NOMO-1 treated with dmso at 0.1 percent for 144 hours (cell line): ENCODE measurements around the gene RFTN1.

Experiments used
- DNase-seq: peaks from one replicate; lab custom pipeline; 2025; ENCODE audit not compliant: unreplicated experiment; lab: John Stamatoyannopoulos, UW

RFTN1 gene

GRCh38 chr3:16412192-16412800 lies 101.2 kb downstream of the RFTN1 start:
- no peak for DNase-seq

DNA sequence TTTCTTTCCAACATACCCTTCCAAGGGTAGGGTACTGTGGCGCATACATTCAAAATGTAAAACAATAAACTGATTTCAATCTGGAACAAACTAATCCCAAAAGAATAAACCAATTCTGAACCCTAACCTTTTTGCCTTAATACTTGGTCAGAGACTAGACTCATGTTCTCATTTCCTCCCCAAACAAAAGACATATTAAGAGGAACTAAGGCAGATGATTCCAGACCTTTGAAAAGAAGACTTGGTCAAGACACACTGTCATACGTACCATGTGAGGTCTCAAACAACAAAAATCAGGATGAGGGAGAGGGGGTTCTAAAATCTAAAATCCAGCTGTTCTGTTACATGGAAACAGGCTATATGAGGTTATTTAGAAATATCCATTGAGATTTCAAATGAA lies 102.1 kb downstream of the RFTN1 start:
- no peak for DNase-seq

DNA sequence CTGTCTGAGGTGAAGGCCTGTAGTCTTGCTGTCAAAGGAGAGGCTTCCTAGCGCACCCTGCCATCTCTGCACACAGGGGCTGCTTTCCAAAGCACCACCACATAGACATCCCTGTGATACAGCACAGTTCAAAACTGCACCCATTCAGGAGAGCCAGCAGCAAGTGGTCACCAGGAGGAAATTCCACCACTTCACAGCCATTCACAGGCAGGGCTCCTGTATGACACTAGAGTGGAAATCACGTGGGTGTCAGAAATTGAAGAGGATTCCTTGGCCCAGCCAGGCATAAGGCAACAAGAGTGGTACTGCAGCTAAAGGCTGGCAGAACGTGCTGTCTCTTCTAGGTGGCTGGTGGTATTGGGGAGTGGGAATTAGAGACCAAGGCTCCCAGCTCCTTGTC lies 102.8 kb downstream of the RFTN1 start:
- no peak for DNase-seq

GRCh38 chr3:16409032-16409431 lies 104.5 kb downstream of the RFTN1 start:
- DNase-seq: no peak

DNA sequence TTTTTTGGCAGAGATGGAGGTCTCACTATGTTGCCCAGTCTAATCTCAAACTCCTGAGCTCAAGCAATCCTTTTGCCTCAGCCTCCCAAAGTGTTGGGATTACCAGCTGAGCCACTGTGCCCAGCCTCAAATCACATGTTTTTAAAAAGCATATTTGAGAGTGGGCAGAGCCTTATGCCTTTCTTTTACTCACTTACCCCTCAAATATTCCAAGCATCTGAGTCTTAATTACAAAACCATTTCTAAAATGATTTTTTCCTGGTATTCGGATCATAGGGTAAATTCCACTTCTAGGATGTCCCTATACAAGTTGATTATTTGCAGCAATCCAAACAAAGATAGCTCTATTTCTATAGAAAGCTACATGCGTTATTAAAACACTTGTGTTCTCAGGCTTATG lies 106.1 kb downstream of the RFTN1 start:
- DNase-seq: no peak

- DNase-seq: no peak
These were observed 106.9 kb downstream of the RFTN1 start for GRCh38 chr3:16406579-16406978.

- no peak for DNase-seq
These were observed 107.3 kb downstream of the RFTN1 start for GRCh38 chr3:16406166-16406565.

DNA sequence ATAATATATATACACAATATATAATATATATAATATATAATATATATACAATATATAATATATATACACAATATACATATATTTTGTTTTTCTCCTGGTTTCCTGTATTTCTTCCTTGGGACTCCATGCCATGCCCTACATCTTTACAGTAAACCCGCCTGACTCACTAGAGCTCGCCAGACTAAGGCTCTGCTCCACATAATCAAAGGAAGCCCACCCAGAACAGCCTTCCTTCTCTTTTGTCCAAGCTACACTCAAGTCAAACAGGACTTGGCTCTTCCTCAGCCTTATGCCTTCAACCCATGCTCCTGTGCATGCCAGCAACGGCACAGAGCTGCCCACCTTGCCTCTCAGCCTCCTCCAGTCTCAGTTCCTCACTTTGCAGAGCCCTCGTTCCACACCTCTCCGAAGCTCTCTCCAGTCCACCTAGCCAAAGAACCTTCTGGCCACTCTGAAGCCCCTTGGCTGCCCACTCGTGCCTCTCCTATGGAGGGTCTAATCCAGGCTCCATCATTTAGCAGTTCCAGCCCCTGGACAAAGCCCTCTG lies 109.1 kb downstream of the RFTN1 start:
- DNase-seq: no peak

GRCh38 chr3:16402451-16402850 lies 111.0 kb downstream of the RFTN1 start:
- no peak for DNase-seq

DNA sequence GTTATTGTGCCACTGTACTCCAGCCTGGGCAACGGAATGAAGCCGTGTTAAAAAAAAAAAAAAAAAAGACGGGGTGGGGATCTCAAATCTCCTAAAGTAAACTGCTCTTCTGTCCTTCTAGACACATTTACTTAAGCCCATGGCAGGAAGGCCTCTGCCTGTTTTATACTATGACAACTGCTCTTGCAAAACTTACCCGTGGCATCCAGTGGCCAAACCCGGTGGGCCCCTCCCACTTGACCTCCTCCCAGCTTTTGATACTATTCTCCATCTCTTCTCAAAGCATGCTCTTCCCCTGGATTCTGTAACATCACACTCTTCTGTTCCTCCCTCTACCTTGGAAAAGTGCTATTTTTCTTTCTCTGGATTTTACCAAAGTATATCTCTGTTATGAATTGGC lies 112.2 kb downstream of the RFTN1 start:
- DNase-seq: no peak

- no peak for DNase-seq
These were observed 113.2 kb downstream of the RFTN1 start for GRCh38 chr3:16400106-16400931.

- DNase-seq: no peak
These were observed 114.0 kb downstream of the RFTN1 start for GRCh38 chr3:16399473-16399872.

- DNase-seq: no peak
These were observed 114.9 kb downstream of the RFTN1 start for GRCh38 chr3:16398648-16399047.

DNA sequence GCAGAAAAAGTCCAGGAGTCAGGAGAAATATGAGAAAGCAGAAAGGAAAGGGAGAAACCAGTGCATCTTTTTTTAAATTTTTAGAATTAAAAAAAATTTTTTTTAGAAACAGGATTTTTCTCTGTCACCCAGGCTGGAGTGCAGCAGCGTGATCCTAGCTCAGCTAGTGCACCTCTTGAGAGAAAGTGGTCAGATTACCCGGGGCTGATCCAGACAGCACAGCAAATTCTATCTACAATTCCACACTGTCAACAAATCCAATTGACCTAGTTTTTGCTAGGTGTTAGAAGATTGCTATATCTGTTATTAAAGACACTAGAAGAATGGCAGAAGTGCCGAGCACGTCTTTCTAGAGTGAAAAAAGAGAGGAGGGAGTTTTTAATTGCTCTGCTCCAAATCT lies 117.3 kb downstream of the RFTN1 start:
- DNase-seq: no peak

- DNase-seq: no peak
These were observed 118.3 kb downstream of the RFTN1 start for GRCh38 chr3:16395212-16395611.

- DNase-seq: no peak
These were observed 118.9 kb downstream of the RFTN1 start for GRCh38 chr3:16394639-16395038.

- no peak for DNase-seq
These were observed 120.8 kb downstream of the RFTN1 start for GRCh38 chr3:16392717-16393116.

- no peak for DNase-seq
These were observed 121.4 kb downstream of the RFTN1 start for GRCh38 chr3:16392065-16392464.

DNA sequence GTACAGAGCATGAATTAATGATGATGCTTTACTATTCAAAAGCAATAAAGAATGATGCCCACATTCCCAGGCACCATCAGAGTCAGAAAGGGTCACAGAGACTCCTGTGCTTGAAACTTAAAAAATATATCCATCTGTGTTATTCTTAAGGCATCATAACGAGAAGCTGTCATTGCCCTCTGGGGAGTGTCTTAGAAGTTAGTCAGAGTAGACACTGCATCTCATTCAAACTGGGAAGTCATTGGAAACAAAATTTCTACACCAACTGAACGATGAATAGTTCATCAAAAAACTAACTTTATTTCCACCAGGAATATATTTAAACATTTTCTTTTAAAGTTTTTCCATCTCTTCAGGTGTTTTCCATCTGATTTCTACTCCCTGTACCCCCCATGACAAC lies 122.9 kb downstream of the RFTN1 start:
- DNase-seq: no peak

DNA sequence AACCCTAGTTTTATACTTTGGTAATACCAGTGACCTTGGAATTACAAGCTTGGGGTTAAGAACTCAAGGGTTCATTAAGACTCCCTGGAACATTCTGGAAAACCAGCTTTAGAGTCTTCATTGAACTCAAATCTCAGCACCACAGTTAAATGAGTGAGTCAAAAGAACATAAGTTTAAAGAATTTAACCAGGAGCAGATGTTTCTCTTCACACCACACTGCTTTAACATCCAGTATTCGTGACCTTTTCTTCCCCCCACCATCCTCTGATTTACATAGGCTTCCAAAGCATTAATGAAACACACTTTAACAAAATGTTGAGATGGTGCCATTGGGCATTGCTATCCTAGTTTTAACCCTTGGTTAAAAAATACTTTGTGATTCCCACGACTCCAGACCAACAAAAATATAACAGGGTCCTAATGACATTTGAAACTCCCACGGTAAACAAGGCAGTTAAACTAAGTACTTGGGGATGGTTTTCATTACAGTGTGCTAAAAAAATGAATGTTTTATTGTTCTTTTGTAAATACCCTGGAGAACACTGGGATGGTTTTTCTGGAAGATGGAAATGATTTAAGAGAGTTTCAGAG lies 124.6 kb downstream of the RFTN1 start:
- no peak for DNase-seq

DNA sequence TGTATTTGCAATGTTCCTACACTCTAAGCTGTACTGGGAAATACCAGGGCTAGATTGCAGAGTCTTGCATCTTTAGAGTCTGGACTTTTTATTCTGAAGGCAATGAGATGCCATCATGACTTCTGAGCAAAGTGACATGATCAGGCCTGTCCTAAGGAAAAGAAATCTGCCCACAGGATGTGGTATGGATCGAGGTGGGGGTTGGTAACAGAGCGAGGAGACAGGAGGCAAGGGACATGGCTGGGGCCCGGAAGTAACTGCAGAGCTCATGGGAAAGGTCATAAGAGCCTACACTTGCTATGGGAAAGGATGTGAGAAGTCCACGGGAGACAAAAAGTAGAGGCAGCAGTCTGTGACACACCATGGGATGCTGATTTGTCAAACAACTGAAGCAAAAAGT lies 126.9 kb downstream of the RFTN1 start:
- no peak for DNase-seq

DNA sequence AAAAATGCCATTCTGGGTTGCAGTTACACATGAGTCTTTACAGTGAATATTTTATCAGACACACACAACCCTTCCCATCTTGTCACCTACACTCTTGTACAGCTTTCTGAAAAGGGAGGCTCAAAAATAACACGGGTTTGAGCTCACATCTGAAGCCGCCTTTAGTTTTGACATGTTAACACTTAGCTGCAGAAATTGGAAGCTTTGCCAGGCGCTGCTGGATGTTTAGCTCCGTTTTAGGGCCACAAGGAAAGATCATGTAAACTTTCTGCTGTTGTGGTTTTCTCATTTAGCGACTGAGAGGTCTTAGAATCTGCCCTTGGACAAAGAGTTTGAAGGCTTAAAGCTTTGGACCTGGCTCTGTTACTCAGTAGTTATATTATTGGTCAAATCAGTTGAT lies 128.3 kb downstream of the RFTN1 start:
- no peak for DNase-seq
